ENCODE data around the gene SPEM3. TPM values are rescaled to one million over a fixed set of nuclear protein-coding genes. Genes with fewer than 3 reads are reported as not detected.

SPEM3 gene
- total and polyA plus RNA-seq, 10 of the 15 experiments (the other 5 are each of a cell fraction or from before 2014, with no cell fraction given): not detected

- H3K79me2 ChIP-seq (ENCODE audit: control insufficient read depth, insufficient read depth, low read length): no peaks in the 10 kb centered on the region
- intact Hi-C loops (cut with micrococcal nuclease; ENCODE audit: unreplicated experiment) (no loop called here), in situ Hi-C loops (cut with MboI) (no loop called here)
- H3K4me2 ChIP-seq (ENCODE audit: control insufficient read depth, insufficient read depth): no peak overlapping the region
- ChIA-PET POLR2A (no interaction called here), RAD21 (ENCODE audit: unreplicated experiment) (no interaction called here), CTCF (interaction anchor here (1.1 kb wide), 1 partner anchor 14 kb away, joined by 3 read pairs; the partner anchor contains the start of gene TMEM102), SMC1A (ENCODE audit: uncharacterized antibody, unreplicated experiment) (no interaction called here)
- DNase-seq (ENCODE audit: low read depth, low spot score): no peak
- FAIRE-seq: no peak
- no peaks in the 10 kb centered on the region for H3K9me3 ChIP-seq (replicated peaks; ENCODE audit: control insufficient read depth, insufficient read depth, low read length)
- 65% methylated on average over 16 of the region's 16 CpGs for WGBS (ENCODE audit: insufficient coverage, insufficient replicate concordance, low lambda C conversion rate, missing lambda C conversion rate)
- no TSS peak for BruUV-seq (replicated peaks)
- no peak overlapping the region for H3K9ac ChIP-seq (ENCODE audit: control insufficient read depth, insufficient read depth, low read length)
- H3K27me3 ChIP-seq (replicated peaks in 1 of 2; ENCODE audit: control insufficient read depth in 2 of 2, insufficient read depth in 2 of 2, low read length in 1 of 2): no peaks in the 10 kb centered on the region; a peak in 1 of 4 replicates
- no peaks in the 10 kb centered on the region for H3K36me3 ChIP-seq (ENCODE audit: control insufficient read depth in 2 of 2, insufficient read depth in 2 of 2, low read length in 1 of 2)
- no peak overlapping the region for H3K27ac ChIP-seq (ENCODE audit: control insufficient read depth, insufficient read depth)
- H3K4me1 ChIP-seq (ENCODE audit: control insufficient read depth, insufficient read depth, low read length): no peaks in the 10 kb centered on the region
- TF ChIP-seq PAX8 (IDR thresholded peaks at IDR 0.05) (no peak), ZBTB4 (CRISPR knock-in tag; IDR thresholded peaks at IDR 0.05) (no peak)
- H3K4me3 ChIP-seq: no peak overlapping the region
- no peaks in the 10 kb centered on the region for H4K20me1 ChIP-seq (ENCODE audit: control insufficient read depth, insufficient read depth)
- ATAC-seq: no peak
- no peak overlapping the region for H2AFZ ChIP-seq (ENCODE audit: control insufficient read depth, low read depth, low read length)
Measured at GRCh38 chr17:7421186-7421585, 7.5 kb upstream of the SPEM3 start.

GRCh38 chr17:7423679-7424078 lies 5.0 kb upstream of the SPEM3 start:
- DNase-seq (ENCODE audit: low read depth, low spot score) (no peak), ATAC-seq (no peak), FAIRE-seq (no peak)
- ChIA-PET SMC1A (ENCODE audit: uncharacterized antibody, unreplicated experiment) (interaction anchor here (1.2 kb wide), 1 partner anchor 67 kb away, joined by 3 read pairs; no protein-coding TSS in a partner anchor), POLR2A (interaction anchor here (0.8 kb wide), 1 partner anchor 11 kb away, joined by 3 read pairs; the partner anchor contains the start of gene TMEM102), CTCF (interaction anchor here (1.3 kb wide), 1 partner anchor 91 kb away, joined by 4 read pairs; no protein-coding TSS in a partner anchor), RAD21 (ENCODE audit: unreplicated experiment) (no interaction called here)
- intact Hi-C loops (cut with micrococcal nuclease; ENCODE audit: unreplicated experiment) (no loop called here), in situ Hi-C loops (cut with MboI) (no loop called here)
- no peaks in the 10 kb centered on the region for H3K36me3 ChIP-seq (ENCODE audit: control insufficient read depth in 2 of 2, insufficient read depth in 2 of 2, low read length in 1 of 2)
- no peak for TF ChIP-seq NKRF (conservative IDR thresholded peaks at IDR 0.05)
- no peak for TF ChIP-seq REST (IDR thresholded peaks at IDR 0.05; ENCODE audit: low read depth, low read length)
- TF ChIP-seq SUPT20H (IDR thresholded peaks at IDR 0.05; ENCODE audit: borderline replicate concordance, control insufficient read depth, low read depth, low read length): no peak
- no peak overlapping the region for H3K9ac ChIP-seq (ENCODE audit: control insufficient read depth, insufficient read depth, low read length)
- no TSS peak for BruUV-seq (replicated peaks)
- H3K9me3 ChIP-seq (replicated peaks; ENCODE audit: control insufficient read depth, insufficient read depth, low read length): no peaks in the 10 kb centered on the region
- no peaks in the 10 kb centered on the region for H3K79me2 ChIP-seq (ENCODE audit: control insufficient read depth, insufficient read depth, low read length)
- 69% methylated on average over 4 of the region's 4 CpGs for WGBS (ENCODE audit: insufficient coverage, insufficient replicate concordance, low lambda C conversion rate, missing lambda C conversion rate)
- H3K27me3 ChIP-seq (replicated peaks in 1 of 2; ENCODE audit: control insufficient read depth in 2 of 2, insufficient read depth in 2 of 2, low read length in 1 of 2): no peaks in the 10 kb centered on the region; a peak in 1 of 4 replicates
- no peaks in the 10 kb centered on the region for H3K4me1 ChIP-seq (ENCODE audit: control insufficient read depth, insufficient read depth, low read length)
- no peak overlapping the region for H3K4me3 ChIP-seq
- no peak overlapping the region for H2AFZ ChIP-seq (ENCODE audit: control insufficient read depth, low read depth, low read length)
- no peaks in the 10 kb centered on the region for H4K20me1 ChIP-seq (ENCODE audit: control insufficient read depth, insufficient read depth)
- H3K4me2 ChIP-seq (ENCODE audit: control insufficient read depth, insufficient read depth): no peak overlapping the region
- H3K27ac ChIP-seq (ENCODE audit: control insufficient read depth, insufficient read depth): no peak overlapping the region

All from GM12878 (cell line).